Large intestine (tissue), 3 donors: ENCODE measurements around the gene CLEC18B. TPM values are rescaled to one million over a fixed set of nuclear protein-coding genes. Genes with fewer than 3 reads are reported as not detected.
A peak's percentile ranks its signal among the peaks of the same experiment; 100 is the strongest.
"Not testable (repeated sequence)": the region's sequence is repeated elsewhere in the genome, so short reads cannot be mapped to it uniquely, and the experiment has no call there.

Source experiments
- DNase-seq, 2 donors: peaks; one replicate each; pipeline versions ENCODE4 v3.0.0 to v3.0.0-alpha.2; 2013
- H3K27ac ChIP-seq: one replicate; pipeline ENCODE4 v1.5.1; 2013; ENCODE audit warnings: low read length
- H3K27me3 ChIP-seq: 2 replicates; pipeline ENCODE4 v1.6.1; 2013; ENCODE audit warnings: low read length; ENCODE audit not compliant: control insufficient read depth, insufficient read depth
- H3K36me3 ChIP-seq: 2 replicates; pipeline ENCODE4 v1.6.1; 2013; ENCODE audit warnings: low read length; ENCODE audit not compliant: control insufficient read depth, insufficient read depth
- H3K4me1 ChIP-seq: one replicate; pipeline ENCODE4 v1.6.1; 2013; ENCODE audit warnings: low read length; ENCODE audit not compliant: control insufficient read depth, insufficient read depth
- H3K4me3 ChIP-seq: one replicate; pipeline ENCODE4 v1.5.1; 2013; ENCODE audit warnings: low read length
- H3K9me3 ChIP-seq: one replicate; pipeline ENCODE4 v1.6.1; 2013; ENCODE audit warnings: mild to moderate bottlenecking, low read depth, low read length, moderate library complexity; ENCODE audit not compliant: control insufficient read depth
- WGBS: methylation state at CpG from one replicate; pipeline ENCODE4 v1.1.5; 2013; ENCODE audit warnings: low lambda C conversion rate; ENCODE audit not compliant: insufficient coverage; 5-methylcytosine and 5-hydroxymethylcytosine counted together
- polyA plus RNA-seq: library from polyadenylated mRNA; unstranded; fragments of 120-200 nt; gene quantifications from one replicate; pipeline ENCODE4 v1.2.1, GENCODE V29; 2013

The CLEC18B gene
- polyA plus RNA-seq, 1 donor, result 2.8 TPM

DNA sequence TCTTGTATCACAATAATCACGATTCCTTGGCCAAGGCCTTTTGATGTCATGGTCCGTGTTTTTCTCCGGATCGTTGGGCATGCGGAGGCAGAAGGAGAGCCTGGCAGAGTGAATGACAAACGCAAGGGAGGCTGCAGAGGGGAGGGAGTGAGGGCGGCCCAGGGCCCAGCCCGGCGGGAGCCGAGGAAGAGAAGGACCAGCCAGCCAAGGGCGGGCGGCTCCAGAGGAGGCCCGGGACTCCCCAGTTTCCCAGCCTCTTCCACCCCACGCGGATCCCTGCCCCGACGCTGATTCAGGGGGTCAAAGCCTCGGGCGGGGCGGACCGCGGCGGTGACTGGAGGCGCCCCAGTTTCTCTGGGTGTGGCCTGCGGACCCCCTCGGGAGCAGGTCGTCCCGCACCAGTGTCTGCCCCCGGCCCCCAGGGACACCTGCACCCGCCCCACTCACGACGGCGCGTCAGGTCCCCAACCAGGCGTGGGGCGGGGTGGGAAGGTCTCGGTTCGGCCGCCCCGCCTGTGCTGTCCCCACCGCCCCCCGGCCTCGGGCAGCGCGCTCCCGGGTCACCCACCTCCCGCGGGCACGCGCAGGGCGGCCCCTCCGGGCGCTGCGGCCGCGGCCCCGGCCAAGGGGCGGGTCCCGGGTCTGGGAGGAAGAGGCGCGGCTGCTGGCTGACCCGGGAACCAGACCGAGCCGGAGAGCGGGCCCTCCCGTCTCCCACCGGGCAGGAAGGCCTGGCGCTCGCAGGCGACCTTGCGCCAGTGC is 14.5 kb downstream of the CLEC18B start:
- not testable (repeated sequence) for H3K9me3 ChIP-seq, H3K36me3 ChIP-seq, DNase-seq, H3K27me3 ChIP-seq, H3K4me1 ChIP-seq, H3K27ac ChIP-seq
- no CpG with 5 or more reads among the region's 71 CpGs for WGBS
- peak overlapping the region; percentile 39 for H3K4me3 ChIP-seq

DNA sequence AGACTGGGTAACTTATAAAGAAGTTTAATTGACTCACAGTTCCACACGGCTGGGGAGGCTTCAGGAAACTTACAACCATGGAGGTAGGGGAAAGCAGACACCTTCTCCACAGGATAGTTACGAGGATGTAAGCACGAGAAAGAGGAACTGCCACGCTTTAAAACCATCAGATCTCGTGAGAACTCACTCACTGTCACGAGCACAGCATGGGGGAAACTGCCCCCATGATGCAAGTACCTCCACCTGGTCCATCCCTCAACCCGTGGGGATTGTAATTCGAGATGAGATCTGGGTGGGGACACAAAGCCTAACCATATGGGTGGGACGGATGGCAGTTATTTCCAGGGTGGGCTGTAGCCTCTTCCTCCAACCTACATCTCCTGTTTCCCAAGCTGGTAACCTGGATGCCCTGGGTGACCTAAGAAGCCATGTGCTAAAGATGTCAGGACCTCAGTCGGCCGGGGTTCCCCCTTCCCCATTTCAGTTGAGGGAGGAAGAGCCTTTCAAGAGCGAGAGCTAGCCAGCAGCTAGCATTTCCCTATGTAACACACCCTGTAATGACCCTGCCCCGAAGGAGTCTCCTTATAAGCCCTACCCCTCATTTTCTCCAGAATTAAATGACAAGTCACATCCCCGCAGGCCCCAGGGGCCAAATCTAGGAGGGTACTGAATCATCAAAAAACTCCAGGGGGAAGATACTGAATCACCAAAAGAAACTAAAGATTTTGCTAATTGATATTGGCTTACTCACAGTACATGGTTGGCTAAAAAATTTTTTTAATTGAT is 16.9 kb downstream of the CLEC18B start:
- H3K27ac ChIP-seq, H3K27me3 ChIP-seq, H3K4me3 ChIP-seq, H3K9me3 ChIP-seq, H3K36me3 ChIP-seq, H3K4me1 ChIP-seq, DNase-seq: not testable (repeated sequence)
- no CpG with 5 or more reads among the region's 14 CpGs for whole genome bisulfite sequencing

DNA sequence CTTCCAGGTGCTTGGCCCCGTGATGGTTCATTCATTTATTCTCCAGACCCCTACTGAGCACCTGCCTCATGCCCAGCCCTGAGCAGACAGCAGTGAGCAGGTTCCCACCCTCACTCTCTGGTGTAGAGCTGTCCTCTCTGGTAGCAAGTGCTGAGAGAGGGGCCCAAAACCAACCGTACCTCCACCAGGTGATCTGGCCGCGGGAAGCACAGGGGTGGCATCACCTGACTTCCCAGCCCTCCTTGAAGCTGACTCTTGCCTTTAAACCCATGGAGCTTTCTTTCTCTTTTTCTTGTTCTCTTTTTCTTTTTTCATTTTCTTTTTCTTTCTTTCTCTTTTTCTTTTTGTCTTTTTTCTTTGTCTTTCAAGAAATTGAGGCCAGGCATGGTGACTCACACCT is 21.0 kb downstream of the CLEC18B start:
- not testable (repeated sequence) for H3K27ac ChIP-seq, H3K4me1 ChIP-seq, H3K27me3 ChIP-seq, H3K36me3 ChIP-seq, DNase-seq, H3K9me3 ChIP-seq, H3K4me3 ChIP-seq
- 90% methylated on average over 3 of the region's 4 CpGs for WGBS

DNA sequence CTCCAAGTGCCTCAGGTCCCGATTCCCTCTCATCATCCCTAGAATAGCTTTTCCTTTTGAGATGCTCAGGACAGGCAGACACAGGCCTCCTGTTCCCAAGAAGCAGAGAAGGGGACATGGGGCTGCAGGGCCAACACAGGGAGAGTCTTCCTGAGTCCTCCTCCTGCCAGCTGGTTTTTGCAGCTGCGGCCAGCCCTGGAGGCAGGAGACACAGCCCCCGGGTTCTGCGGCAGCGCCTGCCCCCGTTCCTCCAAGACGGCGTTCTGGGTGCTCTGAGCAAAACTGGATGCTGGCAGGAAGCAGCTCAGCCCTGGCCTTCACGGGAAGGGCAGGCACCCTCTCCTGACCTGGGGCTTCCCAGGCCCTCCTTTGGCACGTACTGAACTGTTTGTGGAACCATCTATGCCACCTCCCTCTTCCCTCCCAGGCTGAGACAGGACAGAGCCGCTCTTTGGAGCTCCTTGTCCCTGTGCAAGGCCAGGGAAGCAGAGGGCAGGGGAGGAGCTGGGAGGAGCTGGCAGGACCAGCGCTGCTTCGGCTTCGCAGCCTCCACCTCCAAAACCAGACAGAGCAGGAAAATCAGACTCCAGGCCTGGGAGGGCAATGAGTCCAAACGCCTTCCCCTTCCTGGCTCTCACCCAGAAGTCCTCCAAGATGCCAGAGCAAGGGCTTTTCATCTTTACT is 22.9 kb downstream of the CLEC18B start:
- not testable (repeated sequence) for DNase-seq, H3K36me3 ChIP-seq, H3K9me3 ChIP-seq, H3K27ac ChIP-seq, H3K27me3 ChIP-seq, H3K4me3 ChIP-seq, H3K4me1 ChIP-seq
- no CpG with 5 or more reads among the region's 15 CpGs for WGBS

DNA sequence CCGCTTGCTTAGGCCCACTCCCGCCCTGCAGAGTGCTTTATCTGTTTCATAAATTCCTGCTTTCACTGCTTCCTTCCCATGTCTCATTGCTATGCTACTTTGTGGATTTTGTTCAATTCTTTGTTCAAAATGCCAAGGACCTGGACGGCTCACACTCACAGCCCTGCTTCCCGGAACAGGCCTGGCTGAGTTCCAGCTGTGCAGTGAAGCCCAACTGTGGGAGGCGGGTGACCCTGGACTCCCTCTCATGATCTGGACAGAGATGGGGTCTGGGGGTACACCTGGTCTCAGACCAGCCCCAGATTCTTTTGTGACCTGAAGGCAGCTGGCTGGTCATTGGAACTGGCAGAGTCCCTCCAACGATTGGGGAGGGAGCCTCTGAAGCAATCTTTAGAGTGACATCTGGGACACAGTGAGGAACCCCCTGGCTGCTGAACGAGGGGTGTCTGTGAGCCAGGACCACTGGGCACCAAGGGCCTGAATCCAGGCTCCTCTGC is 24.7 kb downstream of the CLEC18B start:
- not testable (repeated sequence) for H3K36me3 ChIP-seq, H3K4me3 ChIP-seq, H3K27ac ChIP-seq, H3K27me3 ChIP-seq, H3K9me3 ChIP-seq, DNase-seq, H3K4me1 ChIP-seq
- 100% methylated on average over 2 of the region's 7 CpGs for WGBS

DNA sequence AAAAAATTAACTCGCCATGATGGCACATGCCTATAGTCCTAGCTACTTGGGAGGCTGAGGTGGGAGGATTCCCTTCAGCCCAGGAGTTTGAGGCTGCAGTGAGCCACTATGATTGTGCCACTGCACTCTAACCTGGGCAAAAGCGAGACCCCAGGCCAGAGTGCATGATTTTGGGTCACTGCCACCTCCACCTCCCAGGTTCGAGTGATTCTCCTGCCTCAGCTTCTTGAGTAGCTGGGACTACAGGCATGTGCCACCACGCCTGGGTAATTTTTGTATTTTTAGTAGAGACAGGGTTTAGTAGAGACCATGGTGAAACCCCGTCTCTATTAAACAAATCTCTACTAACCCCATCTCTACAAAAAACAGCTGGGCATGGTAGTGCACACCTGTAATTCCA is 26.7 kb downstream of the CLEC18B start:
- no CpG with 5 or more reads among the region's 5 CpGs for WGBS
- not testable (repeated sequence) for H3K4me1 ChIP-seq, H3K27me3 ChIP-seq, H3K9me3 ChIP-seq, H3K4me3 ChIP-seq, H3K36me3 ChIP-seq, H3K27ac ChIP-seq, DNase-seq

DNA sequence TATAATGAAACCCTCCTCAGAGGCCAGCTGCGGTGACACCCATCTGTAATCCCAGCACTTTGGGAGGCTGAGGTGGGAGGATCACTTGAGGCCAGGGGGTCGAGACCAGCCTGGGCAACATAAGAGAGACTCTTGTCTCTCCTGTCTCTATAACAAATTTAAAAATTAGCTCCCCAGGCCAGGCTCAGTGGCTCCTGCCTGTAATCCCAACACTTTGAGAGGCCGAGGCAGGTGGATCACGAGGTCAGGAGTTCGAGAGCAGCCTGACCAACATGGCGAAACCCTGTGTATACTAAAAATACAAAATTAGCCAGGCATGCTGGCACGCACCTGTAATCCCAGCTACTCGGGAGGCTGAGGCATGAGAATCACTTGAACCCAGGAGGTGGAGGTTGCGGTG is 27.1 kb downstream of the CLEC18B start:
- not testable (repeated sequence) for H3K36me3 ChIP-seq, H3K4me1 ChIP-seq, DNase-seq, H3K27ac ChIP-seq, H3K9me3 ChIP-seq, H3K27me3 ChIP-seq, H3K4me3 ChIP-seq
- WGBS, result no CpG with 5 or more reads among the region's 9 CpGs

DNA sequence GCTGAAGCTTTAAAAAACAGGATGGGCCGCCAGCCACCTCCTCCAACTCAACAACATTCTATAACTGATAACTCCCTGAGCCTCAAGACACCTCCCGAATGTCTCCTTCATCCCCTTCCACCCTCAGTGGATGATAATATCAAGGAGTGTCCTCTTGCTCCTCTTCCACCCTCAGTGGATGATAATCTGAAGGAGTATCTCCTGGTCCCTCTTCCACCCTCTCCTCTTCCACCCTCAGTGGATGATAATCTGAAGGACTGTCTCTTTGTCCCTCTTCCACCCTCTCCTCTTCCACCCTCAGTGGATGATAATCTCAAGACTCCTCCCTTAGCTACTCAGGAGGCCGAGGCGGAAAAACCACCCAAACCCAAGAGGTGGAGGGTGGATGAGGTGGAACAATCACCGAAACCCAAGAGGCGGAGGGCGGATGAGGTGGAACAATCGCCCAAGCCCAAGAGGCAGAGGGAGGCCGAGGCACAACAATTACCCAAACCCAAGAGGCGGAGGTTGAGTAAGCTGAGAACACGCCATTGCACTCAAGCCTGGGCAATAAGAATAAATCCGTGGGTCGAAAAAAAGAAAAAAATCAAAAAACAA is 29.7 kb downstream of the CLEC18B start:
- not testable (repeated sequence) for H3K4me3 ChIP-seq, H3K27ac ChIP-seq, H3K9me3 ChIP-seq, H3K27me3 ChIP-seq, H3K4me1 ChIP-seq, H3K36me3 ChIP-seq, DNase-seq
- WGBS, result no CpG with 5 or more reads among the region's 13 CpGs

DNA sequence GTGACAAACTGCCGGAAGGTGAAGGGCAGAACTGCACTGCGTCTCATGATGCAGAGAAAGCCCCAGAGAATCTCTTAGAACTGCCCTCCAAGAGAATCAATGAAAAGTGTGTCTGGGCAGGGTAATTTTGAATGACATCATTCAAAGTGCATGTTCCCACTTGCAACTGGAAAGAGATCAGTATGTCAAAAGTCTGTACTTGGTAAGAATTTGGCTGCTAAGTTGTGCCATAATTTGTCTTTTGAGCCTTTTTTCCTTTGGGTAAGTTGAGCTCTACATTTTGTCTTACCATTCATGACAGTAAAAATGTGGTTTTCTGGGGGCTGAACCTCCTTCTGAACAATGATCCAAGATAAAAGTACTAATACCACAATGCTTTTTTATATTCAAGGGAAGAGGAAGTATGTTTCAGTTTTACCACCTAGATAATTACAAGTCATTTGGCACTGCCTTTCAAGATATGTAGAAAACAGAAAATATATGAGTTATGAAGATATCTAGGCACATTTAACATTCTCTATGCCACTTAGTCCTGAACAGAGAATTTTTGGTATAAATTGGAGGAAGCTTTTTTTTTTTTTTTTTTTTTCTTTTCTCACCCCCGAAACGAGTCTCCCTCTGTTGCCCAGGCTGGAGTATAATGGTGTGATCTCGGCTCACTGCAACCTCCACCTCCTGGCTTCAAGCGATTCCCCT is 38.8 kb downstream of the CLEC18B start:
- not testable (repeated sequence) for H3K4me1 ChIP-seq, H3K36me3 ChIP-seq, H3K27me3 ChIP-seq, H3K27ac ChIP-seq, H3K4me3 ChIP-seq, H3K9me3 ChIP-seq, DNase-seq
- WGBS, result no CpG with 5 or more reads among the region's 6 CpGs

DNA sequence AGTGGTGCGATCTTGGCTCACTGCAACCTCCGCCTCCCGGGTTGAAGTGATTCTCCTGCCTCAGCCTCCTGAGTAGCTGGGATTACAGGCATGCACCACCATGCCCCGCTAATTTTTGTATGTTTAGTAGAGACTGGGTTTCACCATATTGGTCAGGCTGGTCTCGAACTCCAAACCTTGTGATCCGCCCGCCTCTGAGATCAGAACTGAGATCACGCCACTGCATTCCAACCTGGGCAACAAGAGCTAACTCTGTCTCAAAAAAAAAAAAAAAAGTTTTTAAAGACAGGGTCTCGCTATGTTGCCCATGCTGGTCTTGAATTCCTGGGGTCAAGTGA is 47.5 kb downstream of the CLEC18B start:
- not testable (repeated sequence) for H3K27ac ChIP-seq, H3K9me3 ChIP-seq, H3K4me1 ChIP-seq, DNase-seq, H3K4me3 ChIP-seq, H3K36me3 ChIP-seq, H3K27me3 ChIP-seq
- 100% methylated on average over 1 of the region's 9 CpGs for WGBS
